ENCODE results near the gene LINGO3. TPM values are rescaled to one million over a fixed set of nuclear protein-coding genes. Genes with fewer than 3 reads are reported as not detected.
A peak's percentile ranks its signal among the peaks of the same experiment; 100 is the strongest.

LINGO3 gene
- polyA plus RNA-seq, 2 donors, result 0.02 TPM; not detected in 1

GRCh38 chr19:2276429-2276986, 31.4 kb downstream of the LINGO3 start:
- H3K27ac ChIP-seq (ENCODE audit: low read depth in 2 of 2, low read length in 1 of 2), result peak overlapping the region; percentile 3 to 56
- no peaks in the 10 kb centered on the region for H3K27me3 ChIP-seq (ENCODE audit: control insufficient read depth in 1 of 2, insufficient read depth in 2 of 2, low read length in 2 of 2)
- 85 to 93% methylated on average over 28 of the region's 28 CpGs for WGBS, 2 donors
- H3K4me1 ChIP-seq (ENCODE audit: control insufficient read depth in 2 of 2, insufficient read depth in 2 of 2, low read length in 1 of 2), result peaks cover 5 to 30% of the 10 kb centered on the region in 2 donors
- H3K9me3 ChIP-seq (ENCODE audit: control insufficient read depth in 2 of 2, insufficient read depth in 1 of 2, low read depth in 1 of 2, low read length in 1 of 2), result no peaks in the 10 kb centered on the region
- H3K4me3 ChIP-seq (ENCODE audit: low read depth in 1 of 2, low read length in 2 of 2), result no peak overlapping the region
- H3K36me3 ChIP-seq (ENCODE audit: control insufficient read depth in 2 of 2, insufficient read depth in 2 of 2, low read length in 1 of 2), result peaks cover 5 to 23% of the 10 kb centered on the region in 2 donors

GRCh38 chr19:2275588-2276428, 32.1 kb downstream of the LINGO3 start:
- Histone ChIP-seq H3K36me3 (ENCODE audit: control insufficient read depth in 2 of 2, insufficient read depth in 2 of 2, low read length in 1 of 2) (peaks cover 5 to 23% of the 10 kb centered on the region in 2 donors), H3K4me1 (ENCODE audit: control insufficient read depth in 2 of 2, insufficient read depth in 2 of 2, low read length in 1 of 2) (peaks cover 5 to 30% of the 10 kb centered on the region in 2 donors), H3K9me3 (ENCODE audit: control insufficient read depth in 2 of 2, insufficient read depth in 1 of 2, low read depth in 1 of 2, low read length in 1 of 2) (no peaks in the 10 kb centered on the region), H3K4me3 (ENCODE audit: low read depth in 1 of 2, low read length in 2 of 2) (no peak overlapping the region), H3K27ac (ENCODE audit: low read depth in 2 of 2, low read length in 1 of 2) (peak overlapping the region; percentile 13 to 56), H3K27me3 (ENCODE audit: control insufficient read depth in 1 of 2, insufficient read depth in 2 of 2, low read length in 2 of 2) (no peaks in the 10 kb centered on the region)
- 49 to 56% methylated on average over 64 to 74 of the region's 74 CpGs for WGBS, 2 donors

- Histone ChIP-seq H3K36me3 (ENCODE audit: control insufficient read depth in 2 of 2, insufficient read depth in 2 of 2, low read length in 1 of 2) (peaks cover 5 to 23% of the 10 kb centered on the region in 2 donors), H3K9me3 (ENCODE audit: control insufficient read depth in 2 of 2, insufficient read depth in 1 of 2, low read depth in 1 of 2, low read length in 1 of 2) (no peaks in the 10 kb centered on the region), H3K27me3 (ENCODE audit: control insufficient read depth in 1 of 2, insufficient read depth in 2 of 2, low read length in 2 of 2) (no peaks in the 10 kb centered on the region), H3K27ac (ENCODE audit: low read depth in 2 of 2, low read length in 1 of 2) (peak overlapping the region in 1 of 2 donors; percentile 13), H3K4me3 (ENCODE audit: low read depth in 1 of 2, low read length in 2 of 2) (no peak overlapping the region), H3K4me1 (ENCODE audit: control insufficient read depth in 2 of 2, insufficient read depth in 2 of 2, low read length in 1 of 2) (peaks cover 5 to 30% of the 10 kb centered on the region in 2 donors)
- WGBS, 2 donors, result 54 to 58% methylated on average over 14 to 16 of the region's 16 CpGs
Observed at GRCh38 chr19:2274931-2275535, 32.9 kb downstream of the LINGO3 start.

- 81 to 88% methylated on average over 9 of the region's 9 CpGs for WGBS, 2 donors
- peaks cover 5 to 30% of the 10 kb centered on the region in 2 donors for H3K4me1 ChIP-seq (ENCODE audit: control insufficient read depth in 2 of 2, insufficient read depth in 2 of 2, low read length in 1 of 2)
- H3K27me3 ChIP-seq (ENCODE audit: control insufficient read depth in 1 of 2, insufficient read depth in 2 of 2, low read length in 2 of 2), result no peaks in the 10 kb centered on the region
- peaks cover 5 to 23% of the 10 kb centered on the region in 2 donors for H3K36me3 ChIP-seq (ENCODE audit: control insufficient read depth in 2 of 2, insufficient read depth in 2 of 2, low read length in 1 of 2)
- no peak overlapping the region for H3K4me3 ChIP-seq (ENCODE audit: low read depth in 1 of 2, low read length in 2 of 2)
- H3K27ac ChIP-seq (ENCODE audit: low read depth in 2 of 2, low read length in 1 of 2), result peak overlapping the region; percentile 6 to 77
- H3K9me3 ChIP-seq (ENCODE audit: control insufficient read depth in 2 of 2, insufficient read depth in 1 of 2, low read depth in 1 of 2, low read length in 1 of 2), result no peaks in the 10 kb centered on the region
Observed at GRCh38 chr19:2274185-2274711, 33.7 kb downstream of the LINGO3 start.

- H3K27ac ChIP-seq (ENCODE audit: low read depth in 2 of 2, low read length in 1 of 2), result peak overlapping the region; percentile 77
- H3K27me3 ChIP-seq (ENCODE audit: control insufficient read depth in 1 of 2, insufficient read depth in 2 of 2, low read length in 2 of 2), result no peaks in the 10 kb centered on the region
- H3K4me1 ChIP-seq (ENCODE audit: control insufficient read depth in 2 of 2, insufficient read depth in 2 of 2, low read length in 1 of 2), result peaks cover 5 to 30% of the 10 kb centered on the region in 2 donors
- 12 to 14% methylated on average over 32 to 45 of the region's 45 CpGs for WGBS, 2 donors
- H3K36me3 ChIP-seq (ENCODE audit: control insufficient read depth in 2 of 2, insufficient read depth in 2 of 2, low read length in 1 of 2), result peaks cover 5 to 23% of the 10 kb centered on the region in 2 donors
- H3K9me3 ChIP-seq (ENCODE audit: control insufficient read depth in 2 of 2, insufficient read depth in 1 of 2, low read depth in 1 of 2, low read length in 1 of 2), result no peaks in the 10 kb centered on the region
- H3K4me3 ChIP-seq (ENCODE audit: low read depth in 1 of 2, low read length in 2 of 2), result peak overlapping the region in 1 of 2 donors; percentile 8
Observed at GRCh38 chr19:2273356-2274184, 34.4 kb downstream of the LINGO3 start.

GRCh38 chr19:2271234-2272103, 36.5 kb downstream of the LINGO3 start:
- no peaks in the 10 kb centered on the region for H3K9me3 ChIP-seq (ENCODE audit: control insufficient read depth in 2 of 2, insufficient read depth in 1 of 2, low read depth in 1 of 2, low read length in 1 of 2)
- H3K27me3 ChIP-seq (ENCODE audit: control insufficient read depth in 1 of 2, insufficient read depth in 2 of 2, low read length in 2 of 2), result no peaks in the 10 kb centered on the region
- peaks cover 5 to 23% of the 10 kb centered on the region in 2 donors for H3K36me3 ChIP-seq (ENCODE audit: control insufficient read depth in 2 of 2, insufficient read depth in 2 of 2, low read length in 1 of 2)
- 21 to 24% methylated on average over 38 to 43 of the region's 43 CpGs for WGBS, 2 donors
- peak overlapping the region; percentile 98 to 99 for H3K27ac ChIP-seq (ENCODE audit: low read depth in 2 of 2, low read length in 1 of 2)
- peak overlapping the region; percentile 97 to 99 for H3K4me3 ChIP-seq (ENCODE audit: low read depth in 1 of 2, low read length in 2 of 2)
- peaks cover 6 to 31% of the 10 kb centered on the region in 2 donors for H3K4me1 ChIP-seq (ENCODE audit: control insufficient read depth in 2 of 2, insufficient read depth in 2 of 2, low read length in 1 of 2)

- peaks cover 6 to 23% of the 10 kb centered on the region in 2 donors for H3K4me1 ChIP-seq (ENCODE audit: control insufficient read depth in 2 of 2, insufficient read depth in 2 of 2, low read length in 1 of 2)
- WGBS, 2 donors, result 0% methylated on average over 50 to 88 of the region's 88 CpGs
- no peaks in the 10 kb centered on the region for H3K9me3 ChIP-seq (ENCODE audit: control insufficient read depth in 2 of 2, insufficient read depth in 1 of 2, low read depth in 1 of 2, low read length in 1 of 2)
Observed at GRCh38 chr19:2270423-2271233, 37.3 kb downstream of the LINGO3 start.

GRCh38 chr19:2270157-2270422, 37.9 kb downstream of the LINGO3 start:
- Histone ChIP-seq H3K36me3 (ENCODE audit: control insufficient read depth in 2 of 2, insufficient read depth in 2 of 2, low read length in 1 of 2) (peaks cover 5 to 19% of the 10 kb centered on the region in 2 donors), H3K27ac (ENCODE audit: low read depth in 2 of 2, low read length in 1 of 2) (peak overlapping the region; percentile 98 to 99), H3K9me3 (ENCODE audit: control insufficient read depth in 2 of 2, insufficient read depth in 1 of 2, low read depth in 1 of 2, low read length in 1 of 2) (no peaks in the 10 kb centered on the region), H3K4me3 (ENCODE audit: low read depth in 1 of 2, low read length in 2 of 2) (peak overlapping the region; percentile 97 to 99), H3K4me1 (ENCODE audit: control insufficient read depth in 2 of 2, insufficient read depth in 2 of 2, low read length in 1 of 2) (peaks cover 5 to 17% of the 10 kb centered on the region in 2 donors), H3K27me3 (ENCODE audit: control insufficient read depth in 1 of 2, insufficient read depth in 2 of 2, low read length in 2 of 2) (no peaks in the 10 kb centered on the region)
- WGBS, 2 donors, result 0 to 1% methylated on average over 23 to 30 of the region's 30 CpGs

More at GRCh38 chr19:2270423-2271233, 37.3 kb downstream of the LINGO3 start:
- peak overlapping the region; percentile 97 to 99 for H3K4me3 ChIP-seq (ENCODE audit: low read depth in 1 of 2, low read length in 2 of 2)
- no peaks in the 10 kb centered on the region for H3K27me3 ChIP-seq (ENCODE audit: control insufficient read depth in 1 of 2, insufficient read depth in 2 of 2, low read length in 2 of 2)
- peak overlapping the region; percentile 98 to 99 for H3K27ac ChIP-seq (ENCODE audit: low read depth in 2 of 2, low read length in 1 of 2)
- H3K36me3 ChIP-seq (ENCODE audit: control insufficient read depth in 2 of 2, insufficient read depth in 2 of 2, low read length in 1 of 2), result peaks cover 5 to 19% of the 10 kb centered on the region in 2 donors

Data from esophagus (tissue), 2 donors.